ENCODE results near the gene RNF222.

RNF222 gene, protein sequence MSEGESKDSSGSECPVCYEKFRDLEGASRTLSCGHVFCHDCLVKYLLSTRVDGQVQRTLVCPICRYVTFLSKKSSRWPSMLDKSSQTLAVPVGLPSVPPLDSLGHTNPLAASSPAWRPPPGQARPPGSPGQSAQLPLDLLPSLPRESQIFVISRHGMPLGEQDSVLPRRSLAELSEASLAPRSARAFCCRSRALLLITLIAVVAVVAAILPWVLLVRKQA

DNA sequence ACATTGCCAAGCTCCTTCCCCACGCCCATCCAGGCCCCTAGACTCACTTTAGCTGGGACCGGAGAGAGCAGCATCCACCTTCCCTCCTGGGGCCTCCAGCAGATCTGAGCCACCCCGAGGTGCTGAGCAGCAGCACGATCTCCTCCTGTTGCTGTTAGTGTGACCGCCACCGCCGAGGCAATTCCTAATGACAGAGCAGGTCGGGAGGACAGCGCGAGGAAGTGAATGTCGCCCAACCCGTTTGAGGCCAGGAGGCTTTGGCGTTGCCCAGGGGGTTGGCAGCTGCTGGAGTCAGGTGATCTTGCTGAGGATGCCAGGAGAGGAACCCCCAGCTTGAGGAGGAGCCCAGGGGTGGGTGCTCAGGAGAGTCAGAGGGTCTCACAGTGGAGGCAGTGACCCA, at the start of gene RNF222:
RNF222 (minus strand) TSS at position 192 of the 400 bp plus-strand sequence. CDS start 4,366 bp downstream, outside the sequence.
- H3K4me3 ChIP-seq (ENCODE audit: low read depth, low read length), result 0 out of 2 replicates have a peak within 1 kb of the TSS, but pooled peaks have one; percentile 11
- TF ChIP-seq, protein P1, sequence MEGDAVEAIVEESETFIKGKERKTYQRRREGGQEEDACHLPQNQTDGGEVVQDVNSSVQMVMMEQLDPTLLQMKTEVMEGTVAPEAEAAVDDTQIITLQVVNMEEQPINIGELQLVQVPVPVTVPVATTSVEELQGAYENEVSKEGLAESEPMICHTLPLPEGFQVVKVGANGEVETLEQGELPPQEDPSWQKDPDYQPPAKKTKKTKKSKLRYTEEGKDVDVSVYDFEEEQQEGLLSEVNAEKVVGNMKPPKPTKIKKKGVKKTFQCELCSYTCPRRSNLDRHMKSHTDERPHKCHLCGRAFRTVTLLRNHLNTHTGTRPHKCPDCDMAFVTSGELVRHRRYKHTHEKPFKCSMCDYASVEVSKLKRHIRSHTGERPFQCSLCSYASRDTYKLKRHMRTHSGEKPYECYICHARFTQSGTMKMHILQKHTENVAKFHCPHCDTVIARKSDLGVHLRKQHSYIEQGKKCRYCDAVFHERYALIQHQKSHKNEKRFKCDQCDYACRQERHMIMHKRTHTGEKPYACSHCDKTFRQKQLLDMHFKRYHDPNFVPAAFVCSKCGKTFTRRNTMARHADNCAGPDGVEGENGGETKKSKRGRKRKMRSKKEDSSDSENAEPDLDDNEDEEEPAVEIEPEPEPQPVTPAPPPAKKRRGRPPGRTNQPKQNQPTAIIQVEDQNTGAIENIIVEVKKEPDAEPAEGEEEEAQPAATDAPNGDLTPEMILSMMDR (IDR thresholded peaks at IDR 0.05; ENCODE audit: control insufficient read depth, extremely low read depth, insufficient read depth), result no peak
- no peak for DNase-seq (ENCODE audit: low read depth)

DNA sequence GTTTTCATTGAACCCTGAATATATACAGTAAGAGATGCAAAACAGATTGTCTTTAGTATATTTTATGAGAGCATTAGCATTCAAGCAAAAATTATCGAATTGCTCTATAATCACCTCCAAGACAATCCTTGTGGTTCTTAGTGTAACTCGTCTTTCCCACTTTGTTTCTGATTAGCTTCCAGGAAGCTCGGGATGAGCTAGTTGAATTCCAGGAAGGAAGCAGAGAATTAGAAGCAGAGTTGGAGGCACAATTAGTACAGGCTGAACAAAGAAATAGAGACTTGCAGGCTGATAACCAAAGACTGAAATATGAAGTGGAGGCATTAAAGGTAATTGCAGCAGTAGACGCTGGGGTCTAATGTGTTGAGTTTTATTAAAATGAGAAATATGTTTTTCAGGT, 47.9 kb upstream of the RNF222 start:
- no peak overlapping the region for H3K4me3 ChIP-seq (ENCODE audit: low read depth, low read length)
- no peak for DNase-seq (ENCODE audit: low read depth)
- TF ChIP-seq, protein P1 (IDR thresholded peaks at IDR 0.05; ENCODE audit: control insufficient read depth, extremely low read depth, insufficient read depth), result no peak

DNA sequence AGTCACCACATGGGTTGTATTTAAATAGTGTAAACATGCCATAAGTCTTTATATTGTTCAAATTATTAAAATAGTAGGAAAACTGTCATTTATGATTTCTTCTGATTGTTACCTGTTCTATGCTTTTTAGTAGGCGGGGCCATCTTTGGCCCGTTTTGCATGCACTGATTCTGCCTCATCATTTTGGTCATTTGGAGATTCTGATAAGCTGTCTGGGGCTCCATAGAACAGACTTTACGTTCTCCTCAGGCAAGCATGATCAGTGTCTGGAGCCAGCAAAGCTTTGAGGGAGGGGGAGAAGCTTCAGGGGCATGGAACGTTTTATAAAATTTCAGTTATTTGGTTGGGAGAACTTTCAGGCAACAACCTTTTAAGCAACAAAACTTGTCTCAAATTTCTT, 46.9 kb upstream of the RNF222 start:
- H3K4me3 ChIP-seq (ENCODE audit: low read depth, low read length), result no peak overlapping the region
- DNase-seq (ENCODE audit: low read depth), result no peak
- TF ChIP-seq, protein P1 (IDR thresholded peaks at IDR 0.05; ENCODE audit: control insufficient read depth, extremely low read depth, insufficient read depth), result no peak

DNA sequence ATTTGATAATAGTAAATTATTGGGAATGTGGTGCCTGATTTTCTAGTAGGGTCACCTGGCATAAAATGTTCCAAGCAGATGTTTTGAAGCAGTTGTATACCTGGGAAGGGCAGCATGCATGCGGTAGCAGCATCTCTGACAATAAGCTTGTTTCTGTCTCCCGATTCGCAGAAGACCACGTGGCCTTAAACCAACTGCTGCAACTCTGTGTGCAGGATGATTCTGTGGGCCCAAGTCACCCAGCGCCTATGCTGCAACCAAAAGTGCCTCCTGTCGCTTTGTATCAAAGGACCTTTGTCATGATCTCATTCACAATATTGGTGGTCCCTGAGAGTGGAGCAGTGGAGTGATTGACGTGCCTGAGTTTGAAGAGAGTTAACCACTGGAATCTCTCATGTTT, 46.1 kb upstream of the RNF222 start:
- TF ChIP-seq, protein P1 (IDR thresholded peaks at IDR 0.05; ENCODE audit: control insufficient read depth, extremely low read depth, insufficient read depth), result no peak
- no peak for DNase-seq (ENCODE audit: low read depth)
- no peak overlapping the region for H3K4me3 ChIP-seq (ENCODE audit: low read depth, low read length)

- TF ChIP-seq, protein P1 (IDR thresholded peaks at IDR 0.05; ENCODE audit: control insufficient read depth, extremely low read depth, insufficient read depth), result no peak
- no peak for DNase-seq (ENCODE audit: low read depth)
- no peak overlapping the region for H3K4me3 ChIP-seq (ENCODE audit: low read depth, low read length)
These were observed 44.7 kb upstream of the RNF222 start for GRCh38 chr17:8442310-8442709.

DNA sequence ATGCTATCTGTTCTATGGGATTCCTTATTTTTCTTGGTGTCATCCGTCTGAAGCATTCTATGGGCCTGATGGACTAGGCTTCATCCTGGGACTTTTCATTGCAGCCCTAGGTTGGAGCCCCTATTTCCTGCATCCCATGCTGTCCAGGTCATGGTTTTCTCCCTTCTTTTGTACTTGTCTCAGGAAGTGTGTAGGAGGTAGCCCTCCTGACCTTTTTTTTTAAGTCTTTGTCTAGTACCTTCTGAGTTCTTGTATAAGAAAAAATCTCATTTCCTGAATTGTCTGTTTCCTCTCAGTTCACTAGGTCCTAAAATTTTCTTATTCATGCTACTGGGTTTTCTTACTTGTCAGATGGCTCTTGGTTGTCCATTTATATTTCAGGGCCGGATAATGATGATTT, 44.1 kb upstream of the RNF222 start:
- no peak for DNase-seq (ENCODE audit: low read depth)
- TF ChIP-seq, protein P1 (IDR thresholded peaks at IDR 0.05; ENCODE audit: control insufficient read depth, extremely low read depth, insufficient read depth), result no peak
- no peak overlapping the region for H3K4me3 ChIP-seq (ENCODE audit: low read depth, low read length)

GRCh38 chr17:8439681-8440080, 42.1 kb upstream of the RNF222 start:
- no peak for DNase-seq (ENCODE audit: low read depth)
- TF ChIP-seq, protein P1 (IDR thresholded peaks at IDR 0.05; ENCODE audit: control insufficient read depth, extremely low read depth, insufficient read depth), result no peak
- no peak overlapping the region for H3K4me3 ChIP-seq (ENCODE audit: low read depth, low read length)

All from LNCaP clone FGC (cell line).